ENCODE results near the gene STX16. TPM values are rescaled to one million over a fixed set of nuclear protein-coding genes. Genes with fewer than 3 reads are reported as not detected.

The STX16 gene
- total RNA-seq, 1 experiment from 2014 or later, result 41.9 TPM

- ATAC-seq, result no peak
- H3K36me3 ChIP-seq (ENCODE audit: control insufficient read depth, insufficient read depth, low read length), result no peaks in the 10 kb centered on the region
- intact Hi-C loops (cut with micrococcal nuclease; ENCODE audit: unreplicated experiment), result no loop called here
- H3K27me3 ChIP-seq (ENCODE audit: control insufficient read depth, insufficient read depth, low read length), result no peaks in the 10 kb centered on the region
- no peak overlapping the region for H3K27ac ChIP-seq (ENCODE audit: low read length)
- CTCF ChIA-PET, result no interaction called here
- no peak overlapping the region for H3K4me3 ChIP-seq (ENCODE audit: low read depth in 2 of 2, low read length in 2 of 2)
- no peaks in the 10 kb centered on the region for H3K4me1 ChIP-seq (ENCODE audit: control insufficient read depth, insufficient read depth, low read length)
- POLR2A ChIA-PET, result no interaction called here
- no TSS peak for BruUV-seq (replicated peaks)
- in situ Hi-C loops (cut with HindIII; ENCODE audit: low pct_unique_long_range_greater_than_20kb, low sequenced_read_pairs), result no loop called here
- H3K9me3 ChIP-seq (ENCODE audit: control insufficient read depth, insufficient read depth, low read depth, low read length), result no peaks in the 10 kb centered on the region
- TF ChIP-seq SIN3A (IDR thresholded peaks at IDR 0.05; ENCODE audit: borderline replicate concordance, insufficient read depth, low read depth, low read length) (no peak), POLR2AphosphoS5 (IDR thresholded peaks at IDR 0.05; ENCODE audit: low read depth, low read length) (no peak), CTCF (IDR thresholded peaks at IDR 0.05) (no peak), TCF7L2 (IDR thresholded peaks at IDR 0.05; ENCODE audit: low read depth, low read length) (no peak), REST (IDR thresholded peaks at IDR 0.05; ENCODE audit: insufficient read depth in 1 of 2, low read depth in 2 of 2, low read length in 1 of 2) (no peak)
- DNase-seq (ENCODE audit: low read depth, low spot score), result no peak
These were observed 44.9 kb upstream of the STX16 start for GRCh38 chr20:58606184-58606583.

- no TSS peak for BruUV-seq (replicated peaks)
- DNase-seq (ENCODE audit: low read depth, low spot score) (no peak), ATAC-seq (no peak)
- H3K27me3 ChIP-seq (ENCODE audit: control insufficient read depth, insufficient read depth, low read length), result no peaks in the 10 kb centered on the region
- no peaks in the 10 kb centered on the region for H3K9me3 ChIP-seq (ENCODE audit: control insufficient read depth, insufficient read depth, low read depth, low read length)
- no peaks in the 10 kb centered on the region for H3K36me3 ChIP-seq (ENCODE audit: control insufficient read depth, insufficient read depth, low read length)
- in situ Hi-C loops (cut with HindIII; ENCODE audit: low pct_unique_long_range_greater_than_20kb, low sequenced_read_pairs) (no loop called here), intact Hi-C loops (cut with micrococcal nuclease; ENCODE audit: unreplicated experiment) (no loop called here)
- H3K4me1 ChIP-seq (ENCODE audit: control insufficient read depth, insufficient read depth, low read length), result no peaks in the 10 kb centered on the region
- no peak overlapping the region for H3K27ac ChIP-seq (ENCODE audit: low read length)
- H3K4me3 ChIP-seq (ENCODE audit: low read depth in 2 of 2, low read length in 2 of 2), result no peak overlapping the region
- ChIA-PET CTCF (no interaction called here), POLR2A (no interaction called here)
- TF ChIP-seq POLR2AphosphoS5 (IDR thresholded peaks at IDR 0.05; ENCODE audit: low read depth, low read length), result no peak
- no peak for TF ChIP-seq REST (IDR thresholded peaks at IDR 0.05; ENCODE audit: insufficient read depth in 1 of 2, low read depth in 2 of 2, low read length in 1 of 2)
- no peak for TF ChIP-seq TCF7L2 (IDR thresholded peaks at IDR 0.05; ENCODE audit: low read depth, low read length)
- TF ChIP-seq SIN3A (IDR thresholded peaks at IDR 0.05; ENCODE audit: borderline replicate concordance, insufficient read depth, low read depth, low read length), result no peak
- TF ChIP-seq CTCF (IDR thresholded peaks at IDR 0.05), result no peak
These were observed 42.8 kb upstream of the STX16 start for GRCh38 chr20:58608096-58608840.
